HG03060 (cell line): ENCODE data around the gene SPRR1A.
"Not testable (repeated sequence)": the region's sequence is repeated elsewhere in the genome, so short reads cannot be mapped to it uniquely, and the experiment has no call there.

Experiments
- ATAC-seq: cut with Tn5 transposase; IDR thresholded peaks from one replicate; pipeline ENCODE4 v1.9.1; 2021; ENCODE audit warnings: low read depth, moderate number of reproducible peaks; ENCODE audit not compliant: unreplicated experiment

SPRR1A gene

GRCh38 chr1:152972196-152972886 is 11.5 kb upstream of the SPRR1A start:
- ATAC-seq = no peak

GRCh38 chr1:152976688-152977087 is 7.2 kb upstream of the SPRR1A start:
- ATAC-seq = no peak

- no peak for ATAC-seq
Measured at GRCh38 chr1:152977614-152978013, 6.3 kb upstream of the SPRR1A start.

- ATAC-seq = no peak
Measured at GRCh38 chr1:152980676-152981075, 3.2 kb upstream of the SPRR1A start.

GRCh38 chr1:152981146-152981871 is 2.6 kb upstream of the SPRR1A start:
- no peak for ATAC-seq

GRCh38 chr1:152982076-152982475 is 1.8 kb upstream of the SPRR1A start:
- ATAC-seq = no peak

- ATAC-seq = no peak
Measured at GRCh38 chr1:152983234-152983633, 647 bp upstream of the SPRR1A start.

- no peak for ATAC-seq
Measured at GRCh38 chr1:152986578-152986977, 2.7 kb downstream of the SPRR1A start.

GRCh38 chr1:152993186-152993585 is 9.3 kb downstream of the SPRR1A start:
- ATAC-seq = no peak

- ATAC-seq = no peak
Measured at GRCh38 chr1:152995842-152996241, 12.0 kb downstream of the SPRR1A start.

GRCh38 chr1:152996633-152997400 is 12.9 kb downstream of the SPRR1A start:
- no peak for ATAC-seq

- no peak for ATAC-seq
Measured at GRCh38 chr1:152997901-152998300, 14.0 kb downstream of the SPRR1A start.

- ATAC-seq = no peak
Measured at GRCh38 chr1:152998476-152998875, 14.6 kb downstream of the SPRR1A start.

- no peak for ATAC-seq
Measured at GRCh38 chr1:152999818-153000217, 15.9 kb downstream of the SPRR1A start.

- ATAC-seq = no peak
Measured at GRCh38 chr1:153000294-153000693, 16.4 kb downstream of the SPRR1A start.

- no peak for ATAC-seq
Measured at GRCh38 chr1:153001382-153001781, 17.5 kb downstream of the SPRR1A start, which contains the start of gene SPRR3. Gene SPRR3 (plus strand): TSS chr1:153001749. CDS start chr1:153003021, 1,272 bp downstream.

- ATAC-seq = not testable (repeated sequence)
Measured at GRCh38 chr1:153011235-153011758, 27.4 kb downstream of the SPRR1A start.

- not testable (repeated sequence) for ATAC-seq
Measured at GRCh38 chr1:153021829-153022228, 37.9 kb downstream of the SPRR1A start.

GRCh38 chr1:153022340-153022739 is 38.5 kb downstream of the SPRR1A start:
- ATAC-seq = not testable (repeated sequence)

- ATAC-seq = no peak
Measured at GRCh38 chr1:153023109-153023508, 39.2 kb downstream of the SPRR1A start.

- ATAC-seq = no peak
Measured at GRCh38 chr1:153024413-153024812, 40.5 kb downstream of the SPRR1A start.
